Embryonic facial prominence (tissue), 1 donor: Measurements from ENCODE around the gene FBXO40.

Experiments used
- DNase-seq: peaks from one replicate; pipeline ENCODE4 v3.0.0-alpha.2; 2016; ENCODE audit errors: extremely low spot score

FBXO40 gene

GRCh38 chr3:121621491-121621890, 28.3 kb downstream of the FBXO40 start:
- no peak for DNase-seq

- no peak for DNase-seq
These were observed 31.1 kb downstream of the FBXO40 start for GRCh38 chr3:121624147-121624899.

- no peak for DNase-seq
These were observed 33.3 kb downstream of the FBXO40 start for GRCh38 chr3:121626495-121626894.

GRCh38 chr3:121627211-121627610, 34.0 kb downstream of the FBXO40 start:
- DNase-seq = no peak

GRCh38 chr3:121627622-121628021, 34.4 kb downstream of the FBXO40 start:
- DNase-seq = no peak

GRCh38 chr3:121629601-121630000, 36.4 kb downstream of the FBXO40 start:
- no peak for DNase-seq

GRCh38 chr3:121630355-121630754, 37.2 kb downstream of the FBXO40 start:
- no peak for DNase-seq

GRCh38 chr3:121637922-121638321, 44.7 kb downstream of the FBXO40 start:
- DNase-seq = no peak

- no peak for DNase-seq
These were observed 47.9 kb downstream of the FBXO40 start for GRCh38 chr3:121641127-121641526.

GRCh38 chr3:121642601-121643314, 49.6 kb downstream of the FBXO40 start:
- no peak for DNase-seq

- no peak for DNase-seq
These were observed 51.9 kb downstream of the FBXO40 start for GRCh38 chr3:121645054-121645453.

GRCh38 chr3:121648219-121648958, 55.2 kb downstream of the FBXO40 start:
- DNase-seq = no peak

GRCh38 chr3:121649645-121650044, 56.5 kb downstream of the FBXO40 start:
- DNase-seq = no peak

GRCh38 chr3:121651684-121652083, 58.5 kb downstream of the FBXO40 start:
- DNase-seq = no peak

GRCh38 chr3:121654493-121655385, 61.6 kb downstream of the FBXO40 start:
- DNase-seq = no peak

- no peak for DNase-seq
These were observed 65.7 kb downstream of the FBXO40 start for GRCh38 chr3:121658716-121659435.

- DNase-seq = no peak
These were observed 66.4 kb downstream of the FBXO40 start for GRCh38 chr3:121659586-121659985.

GRCh38 chr3:121660356-121661171, 67.4 kb downstream of the FBXO40 start, which contains the start of gene HCLS1:
Gene HCLS1 (minus strand): TSS chr3:121660903. CDS start chr3:121658347, 2,556 bp downstream.
- DNase-seq = no peak

- DNase-seq = no peak
These were observed 68.2 kb downstream of the FBXO40 start for GRCh38 chr3:121661376-121661775.

GRCh38 chr3:121662742-121663141, 69.6 kb downstream of the FBXO40 start:
- DNase-seq = no peak
